Inflammatory macrophage treated with lipopolysaccharide for 1 hour (primary cell): ENCODE results near the gene CNTN3.

Experiments
- DNase-seq, 2 donors: peaks; one replicate each; pipeline ENCODE4 v3.0.0-alpha.2; 2020 to 2022

CNTN3 gene

GRCh38 chr3:74606996-74607395 is 7.5 kb downstream of the CNTN3 start:
- no peak for DNase-seq

- DNase-seq = no peak
These were observed 9.0 kb downstream of the CNTN3 start for GRCh38 chr3:74605437-74605836.

GRCh38 chr3:74603292-74603691 is 11.2 kb downstream of the CNTN3 start:
- DNase-seq = no peak

GRCh38 chr3:74602471-74602870 is 12.0 kb downstream of the CNTN3 start:
- no peak for DNase-seq

- DNase-seq = no peak
These were observed 12.7 kb downstream of the CNTN3 start for GRCh38 chr3:74601793-74602192.

- no peak for DNase-seq
These were observed 14.9 kb downstream of the CNTN3 start for GRCh38 chr3:74599564-74599963.

- no peak for DNase-seq
These were observed 21.3 kb downstream of the CNTN3 start for GRCh38 chr3:74593152-74593551.

GRCh38 chr3:74592359-74592758 is 22.1 kb downstream of the CNTN3 start:
- no peak for DNase-seq

GRCh38 chr3:74591946-74592345 is 22.5 kb downstream of the CNTN3 start:
- no peak for DNase-seq

GRCh38 chr3:74591342-74591741 is 23.1 kb downstream of the CNTN3 start:
- no peak for DNase-seq

- no peak for DNase-seq
These were observed 23.7 kb downstream of the CNTN3 start for GRCh38 chr3:74590620-74591262.

GRCh38 chr3:74584782-74585181 is 29.7 kb downstream of the CNTN3 start:
- no peak for DNase-seq

- no peak for DNase-seq
These were observed 31.5 kb downstream of the CNTN3 start for GRCh38 chr3:74582982-74583381.

GRCh38 chr3:74575857-74576256 is 38.6 kb downstream of the CNTN3 start:
- DNase-seq = no peak

- DNase-seq = no peak
These were observed 43.3 kb downstream of the CNTN3 start for GRCh38 chr3:74571118-74571517.
